H1 (cell line): ENCODE measurements around the gene HIVEP2. TPM values are rescaled to one million over a fixed set of nuclear protein-coding genes. Genes with fewer than 3 reads are reported as not detected.

ENCODE experiments used
- CTCF ChIA-PET: fragments of 300-600 bp; sonication (Branson Sonifier 250); formaldehyde crosslinking; loops from one replicate; lab custom pipeline; 2021; ENCODE audit not compliant: partially characterized antibody; lab: Charles Lee
- POLR2A ChIA-PET: fragments of 300-600 bp; sonication (Branson Sonifier 250); formaldehyde crosslinking; loops from one replicate; lab custom pipeline; 2021; ENCODE audit warnings: inconsistent platforms; ENCODE audit not compliant: partially characterized antibody; lab: Charles Lee
- DNase-seq, 2 experiments: peaks; one replicate each; pipeline versions ENCODE4 v3.0.0 to v3.0.0-alpha.2; 2010 to 2022; ENCODE audit warnings: low spot score in 2 of 2, low read depth in 1 of 2, mixed read lengths in 1 of 2
- FAIRE-seq: peaks from 2 replicates; lab custom pipeline; 2011; peaks lifted over from hg19 to GRCh38; lab: Jason Lieb, UNC
- H2AFZ ChIP-seq: 2 replicates; pipeline ENCODE4 v1.8.1; 2012; ENCODE audit warnings: low read length, inconsistent platforms
- H2AK5ac ChIP-seq: 2 replicates; pipeline ENCODE4 v1.6.1; 2013; ENCODE audit warnings: low read depth, low read length
- H2BK120ac ChIP-seq: replicated peaks from 2 replicates; pipeline ENCODE3; 2013; ENCODE audit warnings: low read depth, low read length, inconsistent platforms
- H2BK12ac ChIP-seq: 2 replicates; pipeline ENCODE4 v1.6.1; 2013; ENCODE audit warnings: low read depth, low read length
- H2BK15ac ChIP-seq: 2 replicates; pipeline ENCODE4 v1.6.1; 2013; ENCODE audit warnings: low read length
- H2BK20ac ChIP-seq: 2 replicates; pipeline ENCODE4 v1.6.1; 2013; ENCODE audit warnings: low read length
- H2BK5ac ChIP-seq: 2 replicates; pipeline ENCODE4 v1.6.1; 2013; ENCODE audit warnings: low read depth, low read length
- H3K14ac ChIP-seq: 2 replicates; pipeline ENCODE4 v1.6.1; 2013; ENCODE audit warnings: inconsistent platforms; ENCODE audit not compliant: insufficient read length
- H3K18ac ChIP-seq: 2 replicates; pipeline ENCODE4 v1.6.1; 2013; ENCODE audit warnings: low read length; ENCODE audit errors: extremely low read depth
- H3K23ac ChIP-seq: 2 replicates; pipeline ENCODE4 v1.6.1; 2013; ENCODE audit warnings: inconsistent platforms; ENCODE audit not compliant: insufficient read length
- H3K23me2 ChIP-seq: 2 replicates; pipeline ENCODE4 v1.6.1; 2013; ENCODE audit warnings: low read depth, low read length
- H3K27ac ChIP-seq: 2 replicates; pipeline ENCODE4 v1.6.1; 2011; ENCODE audit warnings: low read depth, low read length, inconsistent platforms
- H3K27me3 ChIP-seq, 4 experiments: replicated peaks in 1 of 4; 1 replicate in 1 of 4; 2 replicates in 3 of 4; pipeline versions ENCODE4 v1.6.1 to v1.8.1; 2011 to 2013; ENCODE audit warnings: low read length in 3 of 4, mild to moderate bottlenecking in 3 of 4, inconsistent platforms in 2 of 4, mixed read lengths in 2 of 4, moderate library complexity in 1 of 4; ENCODE audit not compliant: control insufficient read depth in 3 of 4, insufficient read depth in 3 of 4; ENCODE audit errors: extremely low read depth in 1 of 4
- H3K36me3 ChIP-seq, 4 experiments: 2 replicates each; pipeline versions ENCODE4 v1.6.1 to v1.8.1; 2011 to 2013; ENCODE audit warnings: mild to moderate bottlenecking in 4 of 4, low read length in 3 of 4, moderate library complexity in 2 of 4, control low read depth in 1 of 4, inconsistent platforms in 1 of 4; ENCODE audit not compliant: insufficient read depth in 4 of 4, control insufficient read depth in 2 of 4
- H3K4ac ChIP-seq: replicated peaks from 2 replicates; pipeline ENCODE3; 2013; ENCODE audit warnings: low read length, low read depth, mixed read lengths, inconsistent platforms; ENCODE audit not compliant: insufficient read length
- H3K4me1 ChIP-seq, 4 experiments: replicated peaks in 1 of 4; 1 replicate in 1 of 4; 2 replicates in 3 of 4; pipeline versions ENCODE4 v1.6.1 to v1.8.1; 2011 to 2013; ENCODE audit warnings: low read length in 3 of 4, inconsistent platforms in 2 of 4, mixed read lengths in 1 of 4; ENCODE audit not compliant: insufficient read depth in 4 of 4, control insufficient read depth in 3 of 4
- H3K4me2 ChIP-seq, 2 experiments: 2 replicates each; pipeline versions ENCODE4 v1.6.1 to v1.8.1; 2011 to 2013; ENCODE audit warnings: low read depth in 2 of 2, low read length in 2 of 2, control low read depth in 1 of 2, inconsistent platforms in 1 of 2, mild to moderate bottlenecking in 1 of 2; ENCODE audit not compliant: insufficient read depth in 1 of 2
- H3K4me3 ChIP-seq, 4 experiments: fragments of 200-600, 300-600 bp in 1 of 4; sonication (generic), shearing (Covaris generic), sonication (Bioruptor Twin) in 1 of 4; 2 replicates each; pipeline versions ENCODE4 v1.5.1 to v1.8.1; 2011 to 2016; ENCODE audit warnings: low read length in 4 of 4, low read depth in 3 of 4, control low read depth in 2 of 4, inconsistent platforms in 2 of 4, mild to moderate bottlenecking in 2 of 4, mixed read lengths in 1 of 4, moderate library complexity in 1 of 4; ENCODE audit not compliant: insufficient read depth in 2 of 4; ENCODE audit errors: extremely low read depth in 1 of 4
- H3K56ac ChIP-seq: replicated peaks from 2 replicates; pipeline ENCODE3; 2013; ENCODE audit warnings: low read depth, mild to moderate bottlenecking, mixed read lengths, low read length, inconsistent platforms; ENCODE audit not compliant: insufficient read length
- H3K79me1 ChIP-seq: 2 replicates; pipeline ENCODE4 v1.6.1; 2013; ENCODE audit warnings: low read depth, low read length, control low read depth
- H3K79me2 ChIP-seq, 2 experiments: 2 replicates each; pipeline versions ENCODE4 v1.6.1 to v1.8.1; 2012 to 2013; ENCODE audit warnings: low read length in 2 of 2, mild to moderate bottlenecking in 2 of 2, inconsistent platforms in 1 of 2; ENCODE audit not compliant: insufficient read depth in 2 of 2, control insufficient read depth in 1 of 2
- H3K9ac ChIP-seq, 4 experiments: replicated peaks in 1 of 4; 1 replicate in 1 of 4; 2 replicates in 3 of 4; pipeline versions ENCODE4 v1.6.1 to v1.8.1; 2011 to 2013; ENCODE audit warnings: low read depth in 3 of 4, low read length in 3 of 4, control low read depth in 2 of 4, mild to moderate bottlenecking in 2 of 4, moderate library complexity in 2 of 4, inconsistent platforms in 1 of 4; ENCODE audit errors: extremely low read depth in 1 of 4
- H3K9me3 ChIP-seq, 2 experiments: 2 replicates each; pipeline versions ENCODE4 v1.6.1 to v1.8.1; 2012 to 2013; ENCODE audit warnings: mild to moderate bottlenecking in 2 of 2, moderate library complexity in 2 of 2, control low read depth in 1 of 2, inconsistent platforms in 1 of 2, low read depth in 1 of 2, low read length in 1 of 2, mixed read lengths in 1 of 2; ENCODE audit not compliant: insufficient read depth in 2 of 2
- H4K20me1 ChIP-seq, 2 experiments: replicated peaks in 1 of 2; 2 replicates each; pipeline versions ENCODE3 to v1.8.1; 2011 to 2013; ENCODE audit warnings: inconsistent platforms in 2 of 2, low read length in 2 of 2, mild to moderate bottlenecking in 1 of 2; ENCODE audit not compliant: insufficient read depth in 2 of 2, control insufficient read depth in 1 of 2
- H4K5ac ChIP-seq: 2 replicates; pipeline ENCODE4 v1.6.1; 2013; ENCODE audit warnings: low read length, low read depth, mixed read lengths, inconsistent platforms; ENCODE audit not compliant: insufficient read length
- H4K8ac ChIP-seq: 2 replicates; pipeline ENCODE4 v1.8.0; 2013; ENCODE audit warnings: mild to moderate bottlenecking, moderate library complexity, low read length, inconsistent platforms; ENCODE audit not compliant: insufficient read depth; ENCODE audit errors: extremely low read depth
- H4K91ac ChIP-seq: replicated peaks from 2 replicates; pipeline ENCODE3; 2013; ENCODE audit warnings: low read length, mixed read lengths, inconsistent platforms; ENCODE audit not compliant: insufficient read length
- NANOG ChIP-seq: IDR thresholded peaks from 2 replicates; pipeline ENCODE4 v1.6.1; 2011; ENCODE audit warnings: low read length, low read depth, mild to moderate bottlenecking, inconsistent platforms; ENCODE audit not compliant: insufficient read depth, poor library complexity, severe bottlenecking
- WGBS, 2 experiments: shearing (Covaris generic) in 1 of 2; methylation state at CpG; one replicate each; pipeline versions ENCODE4 v1.1.6 to v1.1.7; 2013 to 2015; ENCODE audit warnings: low lambda C conversion rate in 2 of 2, mixed read lengths in 2 of 2, inconsistent platforms in 1 of 2, low coverage in 1 of 2, missing lambda C conversion rate in 1 of 2; ENCODE audit not compliant: insufficient replicate concordance in 2 of 2, insufficient coverage in 1 of 2, insufficient read length in 1 of 2; ENCODE audit errors: extremely low coverage in 1 of 2, missing lambda C conversion rate in 1 of 2; 5-methylcytosine and 5-hydroxymethylcytosine counted together
- polyA plus RNA-seq, 7 experiments: library from polyadenylated mRNA; depleted of rRNA in 3 of 7; stranded (reverse) in 5 of 7; unstranded in 2 of 7; fragments of >200 nt in 5 of 7; fragments of 200-250 nt in 2 of 7; gene quantifications; 1 replicate in 5 of 7; 2 replicates in 1 of 7; 4 replicates in 1 of 7; pipeline versions ENCODE4 v1.2.1 to v1.2.3, GENCODE V29; 2011 to 2013; ENCODE audit warnings: missing spikeins in 2 of 7, mixed read lengths in 2 of 7
- total RNA-seq: library from RNA; stranded (reverse); fragmentation: NEBNext Ultra II Directional; extraction: Animal tissue kit (Norgen Biotek cat#: 25700); gene quantifications from 2 replicates; pipeline ENCODE4 v1.2.1, GENCODE V29; 2021

HIVEP2 gene
- total and polyA plus RNA-seq, 2 of the 8 experiments (the other 6 are each of a cell fraction or from before 2014, with no cell fraction given) = 2.2 to 6.1 TPM

DNA sequence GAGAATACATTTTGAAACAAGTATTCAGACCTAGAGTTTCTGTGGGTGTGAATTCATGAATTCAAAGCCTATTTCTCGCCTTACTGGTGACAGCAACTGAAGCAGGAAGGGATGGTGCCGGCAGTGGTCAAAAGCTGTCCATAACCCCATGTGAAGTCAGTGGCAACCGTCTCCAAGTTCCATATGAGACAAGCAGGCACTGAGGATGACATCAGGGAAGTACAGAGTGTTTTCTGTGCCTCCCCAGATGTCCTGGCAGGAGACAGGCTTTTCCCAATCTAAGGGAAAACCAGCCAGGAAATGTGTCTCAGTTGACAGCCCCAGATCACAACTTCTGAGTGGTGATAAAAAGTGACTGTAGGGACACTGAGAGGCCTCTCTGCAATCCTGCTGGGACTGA lies 66.6 kb downstream of the HIVEP2 start:
- no peak for TF ChIP-seq NANOG
- TF ChIP-seq, all 59 proteins: peak for 0
- 89% methylated on average over 3 of the region's 3 CpGs; no CpG with 5 or more reads in 1 of the 2 experiments for WGBS, 2 experiments
- no peak overlapping the region for H2AFZ ChIP-seq
- no peak for FAIRE-seq
- H3K56ac ChIP-seq = no peak overlapping the region
- no peak overlapping the region for H3K9ac ChIP-seq
- no peak overlapping the region for H3K4me2 ChIP-seq
- no peak overlapping the region for H4K91ac ChIP-seq
- H2AK5ac ChIP-seq = no peak overlapping the region
- H3K4me1 ChIP-seq = peaks cover 0 to 5% (median 1%) of the 10 kb centered on the region in 4 experiments; a peak in 1 of 7 replicates
- H3K23me2 ChIP-seq = no peaks in the 10 kb centered on the region
- no peak overlapping the region for H2BK5ac ChIP-seq
- no peak for DNase-seq
- no peak overlapping the region for H2BK20ac ChIP-seq
- H3K4ac ChIP-seq = no peak overlapping the region
- no peak overlapping the region for H2BK15ac ChIP-seq
- H3K36me3 ChIP-seq = no peaks in the 10 kb centered on the region
- no peak overlapping the region for H3K23ac ChIP-seq
- ChIA-PET CTCF (no interaction called here), POLR2A (no interaction called here)
- no peak overlapping the region for H4K5ac ChIP-seq
- no peak overlapping the region for H3K18ac ChIP-seq
- H3K79me1 ChIP-seq = no peaks in the 10 kb centered on the region; the same call in 1 of the 2 replicates
- no peaks in the 10 kb centered on the region for H3K9me3 ChIP-seq
- no peaks in the 10 kb centered on the region for H4K20me1 ChIP-seq
- no peak overlapping the region for H2BK120ac ChIP-seq
- H3K27ac ChIP-seq = no peak overlapping the region
- H3K4me3 ChIP-seq = no peak overlapping the region
- peaks cover 0 to 3% of the 10 kb centered on the region in 2 experiments; a peak in 1 of 4 replicates for H3K79me2 ChIP-seq
- no peak overlapping the region for H3K14ac ChIP-seq
- no peaks in the 10 kb centered on the region for H3K27me3 ChIP-seq
- H2BK12ac ChIP-seq = no peak overlapping the region
- H4K8ac ChIP-seq = no peak overlapping the region
